H1 (cell line): ENCODE results near the gene RILPL1. TPM values are rescaled to one million over a fixed set of nuclear protein-coding genes. Genes with fewer than 3 reads are reported as not detected.

Experiments used
- BACH1 ChIP-seq: IDR thresholded peaks from 2 replicates; pipeline ENCODE4 v1.6.1; 2012; ENCODE audit warnings: low read length, improper control_type of control experiment
- EZH2 ChIP-seq: fragments of 200-600 bp; sonication (generic); IDR thresholded peaks from 2 replicates; pipeline ENCODE4 v1.7.1; 2012; ENCODE audit warnings: low read depth, mild to moderate bottlenecking, moderate library complexity, low read length, inconsistent platforms; ENCODE audit not compliant: severe bottlenecking
- JUN ChIP-seq: IDR thresholded peaks from 2 replicates; pipeline ENCODE4 v1.6.1; 2011; ENCODE audit warnings: low read depth, mild to moderate bottlenecking, improper control_type of control experiment, low read length
- KDM4A ChIP-seq: IDR thresholded peaks from one replicate; pipeline ENCODE4 v1.7.1; 2012; ENCODE audit warnings: low read depth, mild to moderate bottlenecking, moderate library complexity, low read length, inconsistent platforms; ENCODE audit not compliant: severe bottlenecking
- TAF1 ChIP-seq: IDR thresholded peaks from 2 replicates; pipeline ENCODE4 v1.6.1; 2011; ENCODE audit warnings: mild to moderate bottlenecking, low read depth, low read length
- polyA plus RNA-seq, 7 experiments: library from polyadenylated mRNA; depleted of rRNA in 3 of 7; stranded (reverse) in 5 of 7; unstranded in 2 of 7; fragments of >200 nt in 5 of 7; fragments of 200-250 nt in 2 of 7; gene quantifications; 1 replicate in 5 of 7; 2 replicates in 1 of 7; 4 replicates in 1 of 7; pipeline versions ENCODE4 v1.2.1 to v1.2.3, GENCODE V29; 2011 to 2013; ENCODE audit warnings: missing spikeins in 2 of 7, mixed read lengths in 2 of 7
- total RNA-seq: library from RNA; stranded (reverse); fragmentation: NEBNext Ultra II Directional; extraction: Animal tissue kit (Norgen Biotek cat#: 25700); gene quantifications from 2 replicates; pipeline ENCODE4 v1.2.1, GENCODE V29; 2021

The RILPL1 gene
- total and polyA plus RNA-seq, 2 of the 8 experiments (the other 6 are each of a cell fraction or from before 2014, with no cell fraction given): 6.7 to 9.4 TPM

- no peak for TF ChIP-seq EZH2
- TF ChIP-seq KDM4A: no peak
- TF ChIP-seq TAF1: no peak
- TF ChIP-seq JUN: no peak
- no peak for TF ChIP-seq BACH1
These were observed 9.1 kb downstream of the RILPL1 start (continued) for GRCh38 chr12:123524378-123524777.
